Epithelial cell of esophagus (primary cell): ENCODE measurements around the gene RANBP3.
"Not testable (repeated sequence)": the region's sequence is repeated elsewhere in the genome, so short reads cannot be mapped to it uniquely, and the experiment has no call there.

Source experiments
- DNase-seq: peaks from one replicate; pipeline ENCODE4 v3.0.0; 2010; ENCODE audit warnings: low read depth
- H3K4me3 ChIP-seq: 2 replicates; pipeline ENCODE4 v1.5.1; 2011; ENCODE audit warnings: mild to moderate bottlenecking, low read length, control low read depth
- CTCF ChIP-seq: IDR thresholded peaks from 2 replicates; pipeline ENCODE4 v1.5.1; 2011; ENCODE audit warnings: low read depth, mild to moderate bottlenecking, low read length, control low read depth, inconsistent platforms; ENCODE audit not compliant: insufficient read depth; ENCODE audit errors: missing control alignments

RANBP3 gene

GRCh38 chr19:5963855-5964254 is 14.1 kb downstream of the RANBP3 start:
- no peak for DNase-seq
- no peak overlapping the region for H3K4me3 ChIP-seq
- TF ChIP-seq CTCF: no peak

- H3K4me3 ChIP-seq, DNase-seq: not testable (repeated sequence)
These were observed 14.7 kb downstream of the RANBP3 start for GRCh38 chr19:5963259-5963658.

- DNase-seq: peak; percentile 53
- no peak overlapping the region for H3K4me3 ChIP-seq
- TF ChIP-seq CTCF: no peak
These were observed 15.7 kb downstream of the RANBP3 start for GRCh38 chr19:5961969-5962945.

DNA sequence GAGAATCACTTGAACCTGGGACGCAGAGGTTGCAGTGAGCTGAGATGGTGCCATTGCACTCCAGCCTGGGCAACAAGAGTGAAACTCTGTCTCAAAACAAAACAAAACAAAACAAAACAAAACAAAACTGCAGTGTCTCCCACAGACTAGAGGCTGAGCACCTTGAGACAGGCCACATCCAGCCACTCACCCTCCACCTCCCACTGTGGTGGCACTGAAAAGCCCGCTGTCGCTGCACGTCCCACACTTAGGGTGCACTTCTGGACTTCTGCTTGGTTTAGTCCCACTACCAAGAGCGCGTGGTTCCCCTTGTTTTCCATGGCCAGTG is 16.3 kb downstream of the RANBP3 start:
- DNase-seq, H3K4me3 ChIP-seq: not testable (repeated sequence)

GRCh38 chr19:5960005-5961001 is 17.6 kb downstream of the RANBP3 start:
- no peak for DNase-seq
- no peak overlapping the region for H3K4me3 ChIP-seq
- no peak for TF ChIP-seq CTCF

- no peak for DNase-seq
- TF ChIP-seq CTCF: no peak
- no peak overlapping the region for H3K4me3 ChIP-seq
These were observed 18.5 kb downstream of the RANBP3 start for GRCh38 chr19:5959260-5960004.

GRCh38 chr19:5958851-5959122 is 19.2 kb downstream of the RANBP3 start:
- TF ChIP-seq CTCF: no peak
- no peak overlapping the region for H3K4me3 ChIP-seq
- no peak for DNase-seq
